GM18870 (cell line): ENCODE data around the gene TRAF1.

Experiments used
- ATAC-seq: cut with Tn5 transposase; IDR thresholded peaks from one replicate; pipeline ENCODE4 v1.9.1; 2021; ENCODE audit warnings: moderate library complexity; ENCODE audit not compliant: unreplicated experiment

Gene TRAF1

GRCh38 chr9:120924698-120925534, 1.7 kb downstream of the TRAF1 start:
- ATAC-seq: no peak

- no peak for ATAC-seq
These were observed 2.8 kb downstream of the TRAF1 start for GRCh38 chr9:120923620-120924328.

GRCh38 chr9:120922404-120923195, 4.0 kb downstream of the TRAF1 start:
- ATAC-seq: no peak

- ATAC-seq: no peak
These were observed 4.9 kb downstream of the TRAF1 start for GRCh38 chr9:120921661-120922181.

GRCh38 chr9:120920806-120921178, 5.8 kb downstream of the TRAF1 start:
- ATAC-seq: no peak

GRCh38 chr9:120919843-120920805, 6.5 kb downstream of the TRAF1 start:
- no peak for ATAC-seq

GRCh38 chr9:120918931-120919842, 7.4 kb downstream of the TRAF1 start:
- no peak for ATAC-seq

- no peak for ATAC-seq
These were observed 8.4 kb downstream of the TRAF1 start for GRCh38 chr9:120917929-120918762.

- no peak for ATAC-seq
These were observed 9.4 kb downstream of the TRAF1 start for GRCh38 chr9:120916991-120917880.

GRCh38 chr9:120916588-120916987, 10.0 kb downstream of the TRAF1 start:
- no peak for ATAC-seq

GRCh38 chr9:120915854-120916470, 10.6 kb downstream of the TRAF1 start:
- no peak for ATAC-seq

GRCh38 chr9:120914953-120915352, 11.6 kb downstream of the TRAF1 start:
- ATAC-seq: no peak

- no peak for ATAC-seq
These were observed 12.2 kb downstream of the TRAF1 start for GRCh38 chr9:120914396-120914795.

- no peak for ATAC-seq
These were observed 12.8 kb downstream of the TRAF1 start for GRCh38 chr9:120913647-120914264.

- no peak for ATAC-seq
These were observed 13.5 kb downstream of the TRAF1 start for GRCh38 chr9:120912958-120913646.
